GM19193 (cell line): Measurements from ENCODE around the gene YIF1A.

Experiments used
- POLR2A ChIP-seq: IDR thresholded peaks from 4 replicates; pipeline ENCODE4 v1.6.1; 2011; ENCODE audit not compliant: insufficient read depth, insufficient read length; ENCODE audit errors: extremely low read depth

Gene YIF1A

GRCh38 chr11:66293777-66294625 is 5.1 kb upstream of the YIF1A start:
- no peak for TF ChIP-seq POLR2A

GRCh38 chr11:66293352-66293751 is 4.4 kb upstream of the YIF1A start:
- TF ChIP-seq POLR2A = no peak

GRCh38 chr11:66292543-66293332 is 3.8 kb upstream of the YIF1A start:
- TF ChIP-seq POLR2A = no peak

GRCh38 chr11:66291706-66292542 is 3.0 kb upstream of the YIF1A start, which contains the start of gene TMEM151A:
Gene TMEM151A (plus strand): TSS chr11:66291894. CDS start chr11:66292014, 120 bp downstream.
- no peak for TF ChIP-seq POLR2A

GRCh38 chr11:66291303-66291705 is 2.4 kb upstream of the YIF1A start:
- TF ChIP-seq POLR2A = no peak

- TF ChIP-seq POLR2A = no peak
Observed at GRCh38 chr11:66290330-66290621, 1.3 kb upstream of the YIF1A start.

- TF ChIP-seq POLR2A = no peak
Observed at GRCh38 chr11:66289548-66290329, 796 bp upstream of the YIF1A start.

- no peak for TF ChIP-seq POLR2A
Observed at GRCh38 chr11:66287889-66288670, 863 bp downstream of the YIF1A start.

GRCh38 chr11:66287211-66287888 is 1.6 kb downstream of the YIF1A start:
- TF ChIP-seq POLR2A = no peak

- no peak for TF ChIP-seq POLR2A
Observed at GRCh38 chr11:66286699-66287098, 2.2 kb downstream of the YIF1A start.

- no peak for TF ChIP-seq POLR2A
Observed at GRCh38 chr11:66285250-66285947, 3.5 kb downstream of the YIF1A start.

GRCh38 chr11:66284526-66285078 is 4.3 kb downstream of the YIF1A start:
- TF ChIP-seq POLR2A = no peak
